HUES64 (cell line): ENCODE results near the gene SEMA4B.
A peak's percentile ranks its signal among the peaks of the same experiment; 100 is the strongest.
"Not testable (repeated sequence)": the region's sequence is repeated elsewhere in the genome, so short reads cannot be mapped to it uniquely, and the experiment has no call there.

Experiments used
- H3K27ac ChIP-seq: 2 replicates; pipeline ENCODE4 v1.7.0; 2013; ENCODE audit warnings: low read depth, low read length, inconsistent platforms
- H3K27me3 ChIP-seq: 2 replicates; pipeline ENCODE4 v1.6.1; 2013; ENCODE audit warnings: mild to moderate bottlenecking, low read length; ENCODE audit not compliant: insufficient read depth
- H3K36me3 ChIP-seq: 2 replicates; pipeline ENCODE4 v1.6.1; 2013; ENCODE audit warnings: mild to moderate bottlenecking, low read length; ENCODE audit not compliant: insufficient read depth
- H3K4me1 ChIP-seq: 2 replicates; pipeline ENCODE4 v1.6.1; 2013; ENCODE audit warnings: mild to moderate bottlenecking, low read length, moderate library complexity; ENCODE audit not compliant: insufficient read depth
- H3K4me3 ChIP-seq: 2 replicates; pipeline ENCODE4 v1.5.1; 2013; ENCODE audit warnings: mild to moderate bottlenecking, low read length, moderate library complexity
- H3K9ac ChIP-seq: 2 replicates; pipeline ENCODE4 v1.6.1; 2013; ENCODE audit warnings: mild to moderate bottlenecking, low read depth, low read length
- H3K9me3 ChIP-seq: 2 replicates; pipeline ENCODE4 v1.6.1; 2013; ENCODE audit warnings: low read depth, low read length; ENCODE audit not compliant: insufficient read depth
- WGBS: fragments of 150-250, 120-280 bp; methylation state at CpG from one replicate; pipeline ENCODE4 v1.1.7; 2013; ENCODE audit warnings: missing lambda C conversion rate; 5-methylcytosine and 5-hydroxymethylcytosine counted together

The SEMA4B gene

DNA sequence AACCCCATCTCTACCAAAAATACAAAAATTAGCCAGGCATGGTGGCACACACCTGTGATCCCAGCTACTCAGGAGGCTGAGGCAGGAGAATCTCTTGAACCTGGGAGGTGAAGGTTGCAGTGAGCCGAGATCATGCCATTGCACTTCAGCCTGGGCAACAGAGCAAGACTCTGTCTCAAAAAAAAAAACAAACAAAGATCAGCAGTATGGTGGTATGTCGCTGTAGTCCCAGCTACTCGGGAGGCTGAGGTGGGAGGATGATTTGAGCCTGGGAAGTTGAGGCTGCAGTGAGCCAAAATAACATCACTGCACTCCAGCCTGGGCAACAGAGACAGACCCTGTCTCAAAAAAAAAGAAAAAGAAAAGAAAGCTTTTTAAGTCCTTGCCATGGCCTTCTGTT lies 36.9 kb upstream of the SEMA4B start:
- not testable (repeated sequence) for H3K27me3 ChIP-seq, H3K9ac ChIP-seq, H3K27ac ChIP-seq, H3K4me3 ChIP-seq, H3K9me3 ChIP-seq, H3K36me3 ChIP-seq
- 91% methylated on average over 3 of the region's 3 CpGs for WGBS
- peaks cover 15% of the 10 kb centered on the region; the same call in 1 of the 2 replicates for H3K4me1 ChIP-seq

DNA sequence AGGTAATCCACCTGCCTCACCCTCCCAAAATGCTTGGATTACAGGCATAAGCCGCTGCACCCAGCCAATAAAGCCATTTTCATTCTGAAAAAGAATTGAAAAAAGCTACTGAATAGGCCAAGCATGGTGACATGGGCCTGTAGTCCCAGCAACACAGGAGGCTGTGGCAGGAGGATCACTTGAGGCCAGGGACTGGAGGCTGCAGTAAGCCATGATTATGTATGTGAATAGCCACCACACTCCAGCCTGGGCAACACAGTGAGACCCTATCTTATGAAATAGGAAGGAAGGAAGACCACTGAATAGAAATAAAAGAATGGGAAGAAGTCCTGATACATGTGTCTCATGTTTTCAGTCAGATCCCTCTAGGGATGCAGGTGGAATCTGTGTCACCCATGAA lies 36.0 kb upstream of the SEMA4B start:
- no peaks in the 10 kb centered on the region for H3K9me3 ChIP-seq
- H3K36me3 ChIP-seq = no peaks in the 10 kb centered on the region
- peaks cover 15% of the 10 kb centered on the region; the same call in 1 of the 2 replicates for H3K4me1 ChIP-seq
- H3K27me3 ChIP-seq = no peaks in the 10 kb centered on the region
- no peak overlapping the region for H3K27ac ChIP-seq
- H3K4me3 ChIP-seq = no peak overlapping the region
- no peak overlapping the region for H3K9ac ChIP-seq
- 92% methylated on average over 1 of the region's 1 CpG for WGBS

DNA sequence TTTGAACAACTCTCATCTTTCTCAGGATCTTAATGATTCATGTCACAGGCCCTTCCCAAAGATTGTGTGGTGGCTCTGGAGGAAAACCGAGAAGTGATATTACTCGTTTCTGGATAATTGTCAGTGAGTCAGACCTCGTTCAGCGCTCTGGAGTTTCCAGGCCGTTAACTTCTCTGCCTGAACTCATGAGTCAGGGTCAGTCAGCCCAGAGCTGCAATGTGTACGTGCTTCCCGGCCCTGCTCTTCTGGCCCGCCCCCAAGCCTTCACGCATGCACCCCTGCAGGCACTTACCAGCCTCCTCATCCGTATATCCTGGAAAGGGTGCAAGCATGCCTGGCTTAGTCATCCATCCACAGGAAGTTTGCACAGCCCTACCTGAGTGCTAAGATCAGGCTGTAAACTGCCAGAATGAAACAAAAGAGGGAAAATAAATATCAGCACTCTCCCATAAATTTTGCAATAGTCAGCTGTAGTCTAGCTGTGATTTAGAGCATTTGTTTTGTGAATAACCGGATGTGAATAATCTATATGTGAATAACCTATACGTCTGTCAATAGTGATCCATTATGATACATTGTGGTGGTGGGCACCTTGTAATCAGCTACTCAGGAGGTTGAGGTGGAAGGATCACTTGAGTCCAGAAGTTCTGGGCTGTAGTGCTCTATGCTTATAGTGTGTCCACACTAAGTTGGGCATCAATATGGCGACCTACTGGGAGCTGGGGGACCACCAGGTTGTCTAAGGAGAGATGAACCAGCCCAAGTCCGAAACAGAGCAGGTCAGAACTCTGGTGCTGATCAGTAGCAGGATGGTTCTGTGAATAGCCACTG lies 35.3 kb upstream of the SEMA4B start:
- 56% methylated on average over 14 of the region's 14 CpGs for WGBS
- Histone ChIP-seq H3K27me3 (no peaks in the 10 kb centered on the region), H3K9me3 (no peaks in the 10 kb centered on the region), H3K9ac (no peak overlapping the region), H3K4me1 (peaks cover 11% of the 10 kb centered on the region; the same call in 1 of the 2 replicates), H3K36me3 (no peaks in the 10 kb centered on the region), H3K4me3 (no peak overlapping the region), H3K27ac (no peak overlapping the region)

GRCh38 chr15:90167121-90167520 lies 34.0 kb upstream of the SEMA4B start:
- H3K4me1 ChIP-seq = 0 out of 2 replicates have a peak, but pooled peaks cover 4% of the 10 kb centered on the region
- no peak overlapping the region for H3K27ac ChIP-seq
- H3K9ac ChIP-seq = no peak overlapping the region
- no peaks in the 10 kb centered on the region for H3K36me3 ChIP-seq
- 94% methylated on average over 4 of the region's 4 CpGs for WGBS
- no peaks in the 10 kb centered on the region for H3K27me3 ChIP-seq
- H3K4me3 ChIP-seq = no peak overlapping the region
- H3K9me3 ChIP-seq = no peaks in the 10 kb centered on the region

DNA sequence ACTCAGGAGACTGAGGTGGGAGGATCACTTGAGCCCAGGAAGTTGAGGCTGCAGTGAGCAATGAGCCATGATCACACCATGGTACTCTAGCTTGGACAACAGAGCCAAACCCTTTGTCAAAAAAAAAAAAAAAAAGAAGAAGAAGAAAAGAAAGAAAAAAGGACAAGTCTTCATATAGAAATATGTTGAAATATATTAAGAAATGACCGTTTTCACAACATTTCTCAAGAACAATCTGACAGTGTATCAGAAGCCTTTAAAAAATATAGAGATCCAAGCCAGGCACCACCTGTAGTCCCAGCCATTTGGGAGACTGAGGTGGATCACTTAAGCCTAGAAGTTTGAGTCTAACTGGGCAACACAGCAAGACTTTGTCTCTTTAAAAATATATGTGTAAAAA lies 29.5 kb upstream of the SEMA4B start:
- no CpG with 5 or more reads among the region's 1 CpG for WGBS
- H3K27me3 ChIP-seq = no peaks in the 10 kb centered on the region
- H3K36me3 ChIP-seq = no peaks in the 10 kb centered on the region
- no peaks in the 10 kb centered on the region for H3K9me3 ChIP-seq
- H3K27ac ChIP-seq = no peak overlapping the region
- H3K4me3 ChIP-seq = no peak overlapping the region
- no peak overlapping the region for H3K9ac ChIP-seq
- peaks cover 7% of the 10 kb centered on the region; the same call in 1 of the 2 replicates for H3K4me1 ChIP-seq

GRCh38 chr15:90173372-90173771 lies 27.8 kb upstream of the SEMA4B start:
- no peaks in the 10 kb centered on the region for H3K36me3 ChIP-seq
- H3K4me3 ChIP-seq = no peak overlapping the region
- H3K9me3 ChIP-seq = no peaks in the 10 kb centered on the region
- H3K9ac ChIP-seq = no peak overlapping the region
- no peak overlapping the region for H3K27ac ChIP-seq
- H3K27me3 ChIP-seq = no peaks in the 10 kb centered on the region
- 89% methylated on average over 7 of the region's 7 CpGs for WGBS
- peaks cover 16% of the 10 kb centered on the region for H3K4me1 ChIP-seq

GRCh38 chr15:90174140-90174875 lies 26.8 kb upstream of the SEMA4B start:
- H3K9me3 ChIP-seq = no peaks in the 10 kb centered on the region
- no peak overlapping the region for H3K4me3 ChIP-seq
- no peaks in the 10 kb centered on the region for H3K27me3 ChIP-seq
- 80% methylated on average over 25 of the region's 25 CpGs for WGBS
- H3K27ac ChIP-seq = peak overlapping the region; percentile 52; the same call in 1 of the 2 replicates
- H3K36me3 ChIP-seq = no peaks in the 10 kb centered on the region
- no peak overlapping the region for H3K9ac ChIP-seq
- peaks cover 16% of the 10 kb centered on the region for H3K4me1 ChIP-seq

DNA sequence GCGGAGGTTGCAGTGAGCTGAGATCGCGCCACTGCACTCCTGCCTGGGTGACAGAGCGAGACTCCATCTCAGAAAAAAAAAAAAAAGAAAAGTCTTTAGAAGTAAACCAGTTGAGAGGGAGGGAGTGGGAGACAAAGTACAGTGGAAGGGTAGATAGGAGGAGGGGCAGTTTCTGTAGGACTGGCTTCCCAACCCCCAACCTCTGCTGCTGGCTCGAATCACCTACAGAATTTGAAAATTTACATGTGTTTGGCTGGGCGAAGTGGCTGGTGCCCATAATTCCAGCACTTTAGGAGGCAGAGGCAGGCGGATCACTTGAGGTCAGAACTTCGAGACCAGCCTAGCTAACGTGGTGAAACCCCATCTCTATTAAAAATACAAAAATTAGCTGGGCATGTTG lies 24.1 kb upstream of the SEMA4B start:
- no peaks in the 10 kb centered on the region for H3K36me3 ChIP-seq
- peaks cover 21% of the 10 kb centered on the region for H3K4me1 ChIP-seq
- WGBS = 64% methylated on average over 9 of the region's 9 CpGs
- H3K4me3 ChIP-seq = no peak overlapping the region
- H3K27ac ChIP-seq = no peak overlapping the region
- H3K9me3 ChIP-seq = no peaks in the 10 kb centered on the region
- no peaks in the 10 kb centered on the region for H3K27me3 ChIP-seq
- H3K9ac ChIP-seq = no peak overlapping the region

GRCh38 chr15:90178468-90179435 lies 22.4 kb upstream of the SEMA4B start:
- H3K4me1 ChIP-seq = peaks cover 21% of the 10 kb centered on the region
- WGBS = 88% methylated on average over 10 of the region's 10 CpGs

GRCh38 chr15:90181776-90182175 lies 19.4 kb upstream of the SEMA4B start:
- H3K4me3 ChIP-seq = no peak overlapping the region
- no peak overlapping the region for H3K27ac ChIP-seq
- H3K4me1 ChIP-seq = peaks cover 20% of the 10 kb centered on the region; the same call in 1 of the 2 replicates
- H3K9me3 ChIP-seq = no peaks in the 10 kb centered on the region
- H3K27me3 ChIP-seq = no peaks in the 10 kb centered on the region
- no peaks in the 10 kb centered on the region for H3K36me3 ChIP-seq
- no peak overlapping the region for H3K9ac ChIP-seq
- WGBS = 49% methylated on average over 2 of the region's 2 CpGs

More at GRCh38 chr15:90178468-90179435, 22.4 kb upstream of the SEMA4B start:
- H3K9me3 ChIP-seq = no peaks in the 10 kb centered on the region
- no peaks in the 10 kb centered on the region for H3K36me3 ChIP-seq
- no peak overlapping the region for H3K9ac ChIP-seq
- no peak overlapping the region for H3K27ac ChIP-seq
- no peaks in the 10 kb centered on the region for H3K27me3 ChIP-seq
- no peak overlapping the region for H3K4me3 ChIP-seq
